GM12874 (cell line): ENCODE data around the gene PRORP.

Experiments used
- CTCF ChIP-seq: IDR thresholded peaks from 2 replicates; pipeline ENCODE4 v1.5.1; 2011; ENCODE audit warnings: low read depth, mild to moderate bottlenecking, control low read depth, low read length, moderate library complexity; ENCODE audit not compliant: insufficient read depth

PRORP gene

GRCh38 chr14:35107866-35108265, 14.5 kb upstream of the PRORP start:
- TF ChIP-seq CTCF: no peak

GRCh38 chr14:35112641-35113040, 9.7 kb upstream of the PRORP start:
- no peak for TF ChIP-seq CTCF

GRCh38 chr14:35113308-35113950, 8.9 kb upstream of the PRORP start:
- TF ChIP-seq CTCF: no peak

- no peak for TF ChIP-seq CTCF
These were observed 8.3 kb upstream of the PRORP start for GRCh38 chr14:35114036-35114435.

- TF ChIP-seq CTCF: no peak
These were observed 6.1 kb upstream of the PRORP start for GRCh38 chr14:35116242-35116641.

- TF ChIP-seq CTCF: no peak
These were observed 5.2 kb upstream of the PRORP start for GRCh38 chr14:35117112-35117511.

- TF ChIP-seq CTCF: no peak
These were observed 1.1 kb upstream of the PRORP start for GRCh38 chr14:35121026-35121886.
